A549 treated with Mapracorat at 1 μM for 4 hours (cell line): ENCODE data around the gene PNMA3. TPM values are rescaled to one million over a fixed set of nuclear protein-coding genes. Genes with fewer than 3 reads are reported as not detected.

Experiments used
- total RNA-seq: library from RNA; stranded (reverse); fragments of 200-300 nt; extraction: Qiagen RNA extraction; gene quantifications from 5 replicates; pipeline ENCODE4 v1.2.3, GENCODE V29; 2022

The PNMA3 gene
- total RNA-seq, result 0.09 to 0.26 TPM (median 0.20 TPM) in 5 replicates

GRCh38 chrX:153055871-153056749 lies at the start of gene PNMA3:
Gene PNMA3, plus strand, starts transcription at chrX:153056470. Its CDS starts 586 bp downstream, at chrX:153057056.

GRCh38 chrX:153071909-153072583 lies 15.8 kb downstream of the PNMA3 start, which contains the start of gene PNMA6A:
Gene PNMA6A, plus strand, starts transcription at chrX:153072454. Its CDS starts 609 bp downstream, at chrX:153073063.

Other genes with a start within 250 kb of the PNMA3 start
- gene CETN2, start 225.7 kb upstream of the PNMA3 start, total RNA-seq, result 68.6 to 94.0 TPM (median 73.6 TPM) in 5 replicates
- gene NSDHL, start 225.4 kb upstream of the PNMA3 start, total RNA-seq, result 40.7 to 44.6 TPM (median 42.8 TPM) in 5 replicates
- 6.9 to 8.3 TPM (median 7.4 TPM) in 5 replicates for gene ZNF185, start 158.4 kb upstream of the PNMA3 start, total RNA-seq
- gene PNMA5, start 62.4 kb upstream of the PNMA3 start, total RNA-seq, result not detected in 5 replicates
- 3.7 to 5.5 TPM (median 5.0 TPM) in 5 replicates for gene PNMA6A, start 16.0 kb downstream of the PNMA3 start, total RNA-seq
- gene MAGEA1, start 122.8 kb downstream of the PNMA3 start, total RNA-seq, result 0.09 to 0.13 TPM (median 0.12 TPM) in 4 of 5 replicates, not detected in the other